Measurements from ENCODE around the gene CHGA.
A peak's percentile ranks its signal among the peaks of the same experiment; 100 is the strongest.

The CHGA gene

GRCh38 chr14:92922883-92923743, at the start of gene CHGA:
CHGA (plus strand) TSS chr14:92923150; CDS start chr14:92923360, 210 bp downstream.
- DNase-seq: peak; percentile 90

GRCh38 chr14:92874962-92875661, 47.8 kb upstream of the CHGA start:
- DNase-seq: peak; percentile 42

DNA sequence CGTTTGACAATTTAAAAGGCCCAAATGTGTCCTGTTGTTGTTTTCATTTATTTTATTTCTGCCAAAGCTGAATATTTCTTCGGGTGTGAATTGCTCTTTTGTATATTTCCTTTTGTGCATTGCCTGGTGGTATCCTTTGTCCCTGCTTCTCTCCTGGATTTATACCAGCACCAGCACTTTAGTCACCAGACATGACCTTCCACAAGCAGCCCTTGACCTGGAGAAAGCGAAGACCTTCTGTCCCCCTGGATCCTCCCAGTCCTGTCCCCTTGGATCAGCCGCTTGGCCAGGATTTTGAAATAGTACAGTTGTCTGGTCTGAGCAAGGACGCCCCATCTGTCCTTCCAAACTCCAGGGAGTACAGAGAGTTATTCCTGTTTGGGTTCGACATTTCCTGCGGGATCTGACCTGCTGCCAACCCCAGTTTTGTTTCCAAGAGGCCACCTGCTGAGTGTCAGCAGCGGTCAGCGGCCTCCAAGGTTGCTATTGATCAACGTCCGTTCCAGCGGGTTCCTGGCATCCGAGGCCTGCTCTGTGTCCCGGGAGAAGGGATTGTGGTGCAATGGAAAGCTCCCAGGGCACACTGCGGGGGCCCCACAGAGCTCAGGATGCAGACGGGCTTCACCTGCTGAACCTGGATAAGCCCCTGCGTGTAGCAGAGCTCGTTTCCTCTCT, 45.1 kb upstream of the CHGA start:
- no peak for DNase-seq

DNA sequence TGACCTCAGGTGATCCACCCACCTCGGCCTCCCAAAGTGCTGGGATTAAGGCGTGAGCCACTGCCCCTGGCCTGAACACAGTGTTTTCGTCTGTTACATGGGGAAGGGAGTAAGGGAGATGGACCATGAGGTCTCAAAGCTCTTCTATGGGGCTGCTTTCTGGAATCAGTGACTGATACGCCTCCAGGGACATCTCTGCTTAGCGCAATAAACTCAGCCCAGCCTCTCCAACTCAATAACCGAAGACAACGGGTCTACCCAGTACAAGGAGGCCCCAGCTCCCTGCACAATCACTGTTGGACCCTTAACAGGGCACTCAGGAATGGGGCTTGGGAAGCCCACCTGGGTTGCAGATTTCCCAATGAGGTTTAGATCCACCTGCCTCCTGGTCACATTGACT, 42.6 kb upstream of the CHGA start:
- DNase-seq: peak; percentile 19

- DNase-seq: peak; percentile 80
Measured at GRCh38 chr14:92880851-92881250, 42.1 kb upstream of the CHGA start.

- no peak for DNase-seq
Measured at GRCh38 chr14:92883066-92883465, 39.9 kb upstream of the CHGA start.

GRCh38 chr14:92884410-92884809, 38.5 kb upstream of the CHGA start:
- no peak for DNase-seq

GRCh38 chr14:92885279-92886061, 37.5 kb upstream of the CHGA start:
- no peak for DNase-seq

- DNase-seq: peak; percentile 79
Measured at GRCh38 chr14:92886337-92886736, 36.6 kb upstream of the CHGA start.

- no peak for DNase-seq
Measured at GRCh38 chr14:92887157-92887556, 35.8 kb upstream of the CHGA start.

- DNase-seq: no peak
Measured at GRCh38 chr14:92888896-92889295, 34.1 kb upstream of the CHGA start.

DNA sequence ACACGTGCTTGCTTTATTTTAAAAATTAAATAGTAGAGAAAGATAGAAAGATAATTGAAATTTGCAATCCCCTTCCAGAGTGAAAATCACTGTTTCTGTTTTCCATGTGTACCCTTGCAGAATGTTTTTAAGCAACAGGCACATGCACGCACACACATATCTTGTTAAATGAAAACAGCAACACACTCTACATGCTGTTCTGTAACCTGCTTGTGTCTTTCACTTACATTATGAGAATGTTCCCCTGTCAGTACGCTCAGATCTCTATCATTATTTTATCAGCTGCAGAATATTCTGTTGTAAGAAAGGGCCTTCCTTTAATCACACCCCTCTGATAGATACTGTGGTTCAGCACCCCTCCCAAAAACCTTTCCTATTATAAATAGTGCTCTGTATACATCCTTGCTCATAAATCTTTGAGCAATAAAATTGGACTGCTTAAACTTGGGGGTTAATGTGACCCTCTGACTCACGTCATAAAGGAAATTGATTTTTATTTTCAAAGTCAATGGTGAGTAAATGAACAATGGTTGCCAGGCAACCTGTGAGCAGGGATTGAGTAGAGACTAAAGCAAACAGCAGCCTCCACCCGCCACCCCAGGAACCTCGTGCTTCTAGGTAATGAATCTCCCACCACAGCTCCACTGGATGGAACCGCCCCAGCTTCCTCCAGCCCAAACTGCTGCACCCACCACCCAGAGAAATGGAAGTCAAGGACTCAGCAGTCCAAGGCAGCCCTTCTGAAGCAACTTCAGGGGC, 31.9 kb upstream of the CHGA start:
- DNase-seq: peak; percentile 98

DNA sequence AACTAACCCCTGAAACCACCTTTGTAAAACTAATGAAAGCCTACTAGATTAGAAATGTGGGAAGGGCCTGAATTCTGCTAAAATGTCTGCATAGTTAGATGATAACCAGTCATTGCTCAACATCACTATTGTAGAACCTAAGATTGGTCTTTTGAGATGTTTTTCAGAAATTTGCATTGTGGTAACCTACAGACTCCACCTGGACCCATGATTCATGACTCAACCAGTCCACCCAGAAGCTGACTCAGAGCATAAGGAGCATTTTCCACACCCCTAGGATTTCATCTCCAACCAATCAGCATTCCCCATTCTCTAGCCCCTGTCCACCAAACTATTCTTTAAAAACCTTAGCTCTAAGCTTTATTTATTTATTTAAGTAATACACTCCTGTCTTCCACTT, 30.4 kb upstream of the CHGA start:
- no peak for DNase-seq

DNA sequence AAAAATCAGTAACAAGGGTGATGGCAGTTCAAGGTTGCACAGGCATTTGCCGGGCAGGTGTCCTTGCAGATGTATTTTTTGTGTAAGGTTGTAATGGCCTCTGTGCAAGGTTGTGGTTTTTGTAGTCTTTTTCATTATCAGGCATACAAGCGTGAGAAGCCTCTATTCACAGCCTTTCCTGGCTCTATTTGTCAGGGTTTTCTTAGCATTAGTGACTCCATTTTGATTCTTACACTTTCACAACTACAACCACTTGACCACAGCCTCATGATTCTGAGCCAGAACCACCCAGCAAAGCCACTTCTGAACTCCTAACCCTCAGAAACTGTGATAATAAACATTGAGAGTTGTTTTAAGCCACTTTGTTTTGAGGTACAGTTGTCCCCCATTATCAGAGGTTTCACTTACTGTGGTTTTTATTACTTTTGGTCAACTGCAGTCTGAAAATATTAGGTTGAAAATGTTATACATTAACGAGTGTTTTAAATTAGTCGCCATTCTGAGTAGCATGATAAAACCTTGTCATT, 27.5 kb upstream of the CHGA start:
- no peak for DNase-seq

- DNase-seq: no peak
Measured at GRCh38 chr14:92897922-92898565, 24.9 kb upstream of the CHGA start.

DNA sequence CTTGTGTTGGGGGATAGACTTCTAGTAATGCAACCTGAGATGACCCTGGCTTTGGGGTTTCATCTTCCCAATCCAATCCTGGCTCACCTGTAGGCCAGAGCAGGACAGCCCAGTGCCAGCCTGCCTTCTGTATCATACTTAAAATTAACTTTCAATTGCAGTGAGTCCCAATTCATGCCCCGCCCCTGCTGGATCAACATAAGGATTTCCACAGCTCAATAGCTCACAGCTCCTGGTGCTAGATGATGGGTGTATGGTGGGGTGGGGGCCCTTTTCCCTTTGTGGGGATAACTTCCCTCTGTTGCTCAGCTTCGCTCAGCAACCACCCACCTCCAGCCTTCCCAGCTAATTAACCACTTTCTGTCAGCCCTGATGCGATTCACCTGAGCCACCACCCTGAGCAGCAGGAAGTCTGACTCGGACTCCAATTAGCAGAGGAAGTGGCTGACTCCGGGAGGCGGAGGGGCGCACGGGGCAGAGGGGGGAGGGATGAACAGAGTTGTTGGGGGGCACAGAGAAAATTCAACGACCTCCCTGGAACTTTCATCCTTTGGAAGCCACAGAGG, 24.3 kb upstream of the CHGA start:
- DNase-seq: peak; percentile 86

DNA sequence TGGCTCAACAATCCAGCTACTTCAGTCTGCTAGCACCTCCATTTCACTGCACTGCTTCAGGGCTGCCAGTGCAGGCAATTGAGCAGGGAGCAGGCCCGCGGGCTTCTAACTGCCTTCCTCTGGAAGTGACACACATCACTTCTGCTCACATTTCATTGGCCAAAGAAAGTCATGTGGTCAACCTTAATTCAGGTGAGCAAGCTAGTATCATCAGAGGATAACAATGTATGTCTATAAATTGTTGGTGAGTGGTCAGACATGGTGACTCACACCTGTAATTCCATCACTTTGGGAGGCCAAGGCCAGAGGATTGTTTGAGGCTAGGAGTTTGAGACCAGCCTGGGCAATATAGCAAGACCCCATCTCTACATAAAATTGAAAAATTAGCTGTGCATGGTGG, 22.3 kb upstream of the CHGA start:
- no peak for DNase-seq

DNA sequence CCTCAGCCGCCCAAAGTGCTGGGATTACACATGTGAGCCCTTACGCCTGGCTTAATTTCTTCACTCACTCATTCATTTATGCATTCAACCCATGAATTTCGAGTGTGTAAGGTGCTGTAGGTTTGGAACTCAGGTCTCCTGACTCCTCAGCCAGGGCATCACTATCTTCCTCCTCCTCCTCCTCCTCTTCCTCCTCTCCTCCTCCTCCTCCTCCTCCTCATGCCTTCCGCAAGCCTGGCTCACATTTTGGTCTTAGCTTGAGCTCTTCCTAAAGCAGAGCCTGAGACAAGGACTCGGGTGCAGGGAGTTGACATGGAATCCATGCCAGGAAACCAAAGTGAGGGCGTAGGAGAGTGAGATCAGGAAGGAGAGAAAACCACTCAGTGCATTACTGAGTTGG, 20.8 kb upstream of the CHGA start:
- no peak for DNase-seq

DNA sequence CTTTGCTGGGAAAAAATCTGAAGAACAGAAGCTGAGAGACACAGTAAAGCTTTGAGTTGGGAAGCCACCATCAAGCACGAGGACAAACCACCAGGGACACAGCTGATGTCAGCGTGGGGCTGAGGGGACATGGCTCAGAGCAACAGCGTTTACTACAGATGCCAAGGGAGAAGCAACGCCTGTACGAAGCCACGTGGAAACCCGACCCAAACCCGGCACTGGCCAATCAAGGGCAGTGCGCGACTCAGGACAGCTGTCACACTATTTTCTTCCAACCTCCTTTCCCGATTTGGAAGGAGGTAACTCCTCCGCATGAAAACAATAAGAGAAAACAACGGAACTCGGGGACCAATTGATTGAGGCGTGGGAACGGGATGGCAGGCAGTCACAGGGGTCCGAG, 20.2 kb upstream of the CHGA start:
- no peak for DNase-seq

DNA sequence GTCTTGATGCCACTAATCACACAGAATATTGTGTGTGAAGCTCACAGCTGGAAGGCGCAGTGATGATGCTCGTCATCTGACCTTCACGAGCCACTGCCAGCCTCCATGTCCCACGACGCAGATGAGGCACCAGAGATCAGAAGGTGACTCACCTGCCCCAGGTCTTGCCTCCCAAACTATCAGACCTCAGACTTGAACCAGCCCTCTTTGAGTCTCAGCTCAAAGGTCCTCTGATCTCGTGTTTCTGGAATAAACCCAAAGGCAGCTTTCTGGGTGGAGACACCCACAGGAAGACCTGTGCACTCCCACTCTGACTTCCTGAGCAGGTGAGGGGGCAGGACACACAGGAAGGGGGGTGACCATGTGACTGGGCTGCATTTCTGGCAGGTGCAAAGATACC, 19.6 kb upstream of the CHGA start:
- peak; percentile 40 for DNase-seq

GRCh38 chr14:92905667-92906066, 17.3 kb upstream of the CHGA start:
- DNase-seq: no peak

All from NCI-H69 (cell line).